HG02763 (cell line): Measurements from ENCODE around the gene VSTM2A.

Experiments used
- ATAC-seq: cut with Tn5 transposase; IDR thresholded peaks from one replicate; pipeline ENCODE4 v1.9.1; 2021; ENCODE audit warnings: mild to moderate bottlenecking, moderate library complexity; ENCODE audit not compliant: unreplicated experiment

The VSTM2A gene

GRCh38 chr7:54615537-54615936 lies 73.4 kb downstream of the VSTM2A start:
- no peak for ATAC-seq
